IPS-11a (cell line): ENCODE data around the gene ANGEL2.
"Not testable (repeated sequence)": the region's sequence is repeated elsewhere in the genome, so short reads cannot be mapped to it uniquely, and the experiment has no call there.

Experiments used
- H3K4me3 ChIP-seq: one replicate; pipeline ENCODE4 v1.5.1; 2013; ENCODE audit warnings: low read depth, low read length, control low read depth

Gene ANGEL2

DNA sequence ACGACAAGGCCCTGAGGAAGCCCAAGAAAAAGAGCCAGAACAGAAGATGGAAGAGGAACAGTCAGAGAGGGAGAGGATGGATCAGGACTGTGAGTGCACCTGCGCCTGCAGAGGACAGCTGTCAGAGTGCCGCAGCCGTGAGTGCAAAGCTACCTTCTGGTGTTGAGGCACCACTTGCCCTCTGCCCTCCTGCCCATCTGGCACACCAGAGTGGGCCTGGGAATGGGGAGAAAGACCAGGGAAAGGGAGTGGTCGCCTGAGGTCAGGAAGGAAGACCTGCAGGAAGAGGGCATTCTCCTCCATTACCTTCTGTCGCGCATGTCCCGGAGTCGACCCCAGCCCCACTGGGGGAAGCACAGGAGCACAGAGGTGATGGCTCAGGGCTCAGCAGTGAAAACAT is 39.1 kb downstream of the ANGEL2 start:
- no peak overlapping the region for H3K4me3 ChIP-seq

DNA sequence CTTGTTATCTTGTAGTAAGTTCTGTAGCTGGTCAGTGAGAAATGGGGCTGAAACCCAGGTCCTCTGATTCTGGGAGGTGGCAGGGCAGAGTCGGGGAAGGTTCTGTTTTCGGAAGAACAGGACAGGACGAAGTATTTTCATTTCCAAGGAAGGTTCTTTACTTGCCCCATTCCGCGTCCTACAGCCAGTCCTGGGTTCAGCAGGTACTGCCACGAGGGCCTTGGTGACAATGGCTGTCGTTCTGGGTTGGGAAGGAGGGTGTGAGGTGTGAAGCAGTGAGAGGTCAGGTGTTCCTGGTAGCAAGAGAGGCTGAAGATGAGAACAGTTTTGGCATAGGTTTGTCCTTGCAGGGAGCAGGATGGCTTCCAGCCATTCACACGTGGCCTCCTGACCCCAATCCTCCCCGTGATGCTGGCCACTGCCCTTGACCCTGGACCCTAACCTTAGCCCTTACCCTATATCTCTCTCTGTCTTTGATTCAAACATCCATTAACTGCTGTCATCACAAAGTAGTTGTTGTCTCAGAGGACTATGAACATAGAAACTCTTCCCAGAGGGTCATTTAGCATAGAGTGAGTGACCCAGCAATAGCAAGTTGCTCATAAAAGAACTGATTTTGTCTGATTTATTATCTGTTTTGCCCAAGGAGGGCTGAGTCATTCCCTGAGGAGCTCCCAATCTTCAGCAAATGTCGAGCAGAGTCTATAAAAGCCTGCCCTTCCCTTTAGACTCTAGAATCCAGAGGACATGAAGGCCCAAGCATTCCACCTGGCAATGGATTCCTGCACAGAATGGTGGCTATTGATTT is 40.4 kb downstream of the ANGEL2 start:
- no peak overlapping the region for H3K4me3 ChIP-seq

DNA sequence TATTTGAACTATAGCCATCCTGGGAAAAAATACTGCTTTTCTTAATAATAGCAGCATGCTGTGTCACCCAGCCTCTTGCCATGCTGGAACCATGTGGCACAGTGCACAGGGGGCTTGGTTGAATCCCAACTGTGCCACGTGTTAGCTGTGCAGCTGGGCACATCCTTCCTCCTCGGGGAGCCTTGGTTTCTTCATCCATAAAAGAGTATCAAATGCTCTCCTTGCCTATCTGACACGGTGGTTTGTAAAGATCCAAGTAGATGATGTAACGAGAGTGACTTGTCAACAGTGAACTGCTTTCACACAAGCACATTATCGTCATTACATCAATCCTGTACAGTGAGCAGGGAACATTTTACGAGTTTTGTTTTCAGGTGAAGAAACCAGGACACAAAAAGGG is 41.0 kb downstream of the ANGEL2 start:
- no peak overlapping the region for H3K4me3 ChIP-seq

DNA sequence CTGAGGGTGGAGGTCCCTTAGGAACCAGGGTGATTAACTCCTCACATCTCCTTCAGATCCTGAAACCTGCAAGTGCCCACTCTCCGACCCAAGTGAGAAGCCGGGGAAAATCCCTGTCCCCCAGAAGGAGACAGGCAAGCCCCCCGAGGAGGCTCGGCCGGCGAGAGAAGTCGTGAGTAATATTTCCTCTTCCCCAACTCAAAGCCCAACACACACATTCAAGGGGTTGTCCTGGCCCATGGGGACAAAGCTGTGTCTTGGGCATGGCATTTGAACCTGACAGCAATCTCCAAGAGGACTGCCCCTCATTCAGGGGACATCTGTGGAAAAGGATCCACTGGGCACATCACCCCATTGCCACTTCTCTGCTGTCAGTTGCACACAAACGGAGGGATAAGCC is 41.8 kb downstream of the ANGEL2 start:
- no peak overlapping the region for H3K4me3 ChIP-seq

DNA sequence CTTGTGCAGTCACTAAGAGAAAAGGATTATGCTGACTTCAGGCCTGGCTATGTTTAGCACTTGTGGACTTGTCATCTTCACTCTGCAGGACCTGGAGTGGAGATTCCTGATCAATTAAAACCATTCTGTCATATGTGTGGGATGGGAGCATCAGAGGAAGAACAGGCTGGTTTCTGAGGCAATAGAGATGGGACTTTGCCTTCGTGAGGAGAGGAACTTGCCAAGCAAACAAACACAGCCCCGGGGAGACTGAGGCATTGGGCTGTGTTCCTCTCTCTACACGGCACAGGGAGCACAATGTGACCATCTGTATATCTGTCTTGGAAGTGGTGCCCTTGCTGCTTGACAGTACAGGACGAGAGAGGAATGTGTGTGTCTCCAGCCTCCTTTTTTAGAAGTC is 42.2 kb downstream of the ANGEL2 start:
- H3K4me3 ChIP-seq: no peak overlapping the region

DNA sequence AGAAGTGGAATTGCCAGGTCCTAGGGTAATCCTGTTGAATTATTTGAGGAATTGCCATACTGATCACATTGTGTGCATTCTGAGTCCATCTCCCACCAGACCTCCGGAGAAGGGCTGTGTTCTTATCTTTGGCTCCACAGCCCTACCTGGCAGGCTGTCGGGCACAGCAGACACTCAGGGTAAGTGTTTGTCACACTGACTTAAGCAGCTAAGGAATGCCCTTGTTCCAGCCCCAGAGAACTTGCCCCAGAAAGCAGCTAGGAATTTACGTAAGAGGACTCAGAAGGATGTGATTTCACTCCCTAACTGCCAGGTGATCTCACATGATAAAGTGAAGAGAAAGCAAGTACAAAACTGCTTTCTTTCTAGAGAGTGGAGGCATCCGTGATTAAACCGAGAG is 44.4 kb downstream of the ANGEL2 start:
- H3K4me3 ChIP-seq: no peak overlapping the region

DNA sequence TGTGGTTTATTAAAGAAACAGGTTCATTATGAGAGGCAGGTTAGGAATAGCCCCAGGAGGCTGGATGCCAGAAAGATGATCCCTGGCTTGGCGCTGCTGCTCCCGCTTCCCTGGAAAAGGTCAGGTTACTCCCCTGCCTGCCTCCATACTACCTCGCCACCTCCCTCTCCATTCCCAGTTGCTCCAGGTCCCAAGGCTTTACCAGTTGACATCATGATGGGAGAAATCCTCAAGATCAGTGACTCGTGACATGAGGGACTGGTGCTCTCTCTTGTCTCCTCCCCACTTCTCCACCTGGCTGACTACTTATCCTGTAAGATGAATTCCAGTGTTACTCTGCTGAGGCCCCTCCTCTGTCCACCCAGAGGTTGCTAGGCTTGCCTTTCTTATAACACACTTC is 45.6 kb downstream of the ANGEL2 start:
- no peak overlapping the region for H3K4me3 ChIP-seq

DNA sequence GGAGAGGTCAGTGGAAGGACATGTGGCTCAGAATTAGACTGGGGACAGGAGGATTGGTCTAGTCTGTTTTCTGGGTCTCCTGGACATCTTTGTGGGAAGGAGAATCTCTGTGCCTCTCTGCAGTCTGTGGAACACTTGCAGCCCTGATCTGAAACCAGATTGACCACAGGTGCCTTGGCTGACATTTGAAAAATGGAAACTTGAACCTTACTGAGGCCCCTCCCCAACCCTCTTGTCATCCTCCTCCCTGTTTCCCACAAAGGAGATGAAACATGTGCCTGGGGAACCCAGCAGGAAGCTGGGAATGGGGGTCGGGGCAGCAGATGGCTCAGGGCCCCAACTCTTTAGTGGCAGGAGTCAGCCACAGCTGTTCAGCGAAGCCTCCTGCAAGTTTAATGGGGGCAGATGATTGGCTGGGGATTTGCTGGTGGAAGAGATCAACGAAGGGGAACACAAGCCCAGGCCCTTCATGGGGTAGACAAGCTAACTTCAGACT is 47.3 kb downstream of the ANGEL2 start:
- no peak overlapping the region for H3K4me3 ChIP-seq

DNA sequence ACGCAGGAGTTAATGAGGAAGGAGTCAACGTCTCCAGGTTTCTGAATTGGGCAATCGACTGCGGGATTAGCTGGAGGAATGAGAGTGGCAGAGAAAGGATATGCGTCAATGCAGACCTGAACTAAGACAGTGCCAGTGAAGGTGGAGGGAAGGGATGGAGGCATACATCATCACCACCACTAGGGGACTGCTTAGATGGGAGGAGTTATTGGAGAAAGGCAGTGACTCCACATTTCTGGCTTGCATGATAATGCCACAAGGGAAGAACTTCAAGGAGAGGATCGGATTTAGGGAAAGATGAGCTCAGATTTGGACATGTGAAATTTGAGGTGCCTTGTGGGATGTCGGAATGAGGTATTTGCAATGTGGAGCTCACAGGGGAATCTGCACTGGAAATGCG is 47.9 kb downstream of the ANGEL2 start:
- H3K4me3 ChIP-seq: no peak overlapping the region

DNA sequence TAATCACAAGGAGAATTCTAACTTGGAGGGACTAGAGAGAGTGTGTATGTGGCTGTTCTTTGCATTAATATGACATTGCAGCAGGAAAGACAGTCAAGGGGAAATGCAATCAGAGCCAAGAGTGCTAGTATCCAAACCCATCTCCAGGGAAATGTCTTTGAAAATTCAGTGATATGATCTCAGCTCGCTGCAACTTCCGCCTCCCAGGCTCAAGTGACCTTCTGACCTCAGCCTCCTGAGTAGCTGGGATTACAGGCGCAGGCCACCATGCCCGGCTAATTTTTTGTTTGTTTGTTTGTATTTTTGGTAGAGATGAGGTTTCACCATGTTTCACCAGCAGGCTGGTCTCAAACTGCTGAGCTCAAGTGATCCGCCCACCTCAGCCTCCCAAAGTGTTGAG is 49.1 kb downstream of the ANGEL2 start:
- no peak overlapping the region for H3K4me3 ChIP-seq

DNA sequence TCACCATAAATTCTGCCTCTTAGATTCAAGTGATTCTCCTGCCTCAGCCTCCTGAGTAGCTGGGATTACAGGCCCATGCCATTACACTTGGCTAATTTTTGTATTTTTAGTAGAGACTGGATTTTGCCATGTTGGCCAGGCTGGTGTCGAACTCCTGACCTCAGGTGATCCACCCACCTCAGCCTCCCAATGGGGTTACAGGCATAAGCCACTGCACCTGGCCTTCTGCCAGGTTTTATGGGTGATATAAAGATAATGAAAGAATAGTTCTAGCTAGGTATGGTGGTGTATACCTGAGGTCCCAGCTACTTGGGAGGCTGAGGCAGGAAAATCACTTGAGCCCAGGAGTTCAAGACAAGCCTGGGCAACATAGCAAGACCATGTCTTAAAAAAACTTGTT is 50.7 kb downstream of the ANGEL2 start:
- H3K4me3 ChIP-seq: not testable (repeated sequence)

DNA sequence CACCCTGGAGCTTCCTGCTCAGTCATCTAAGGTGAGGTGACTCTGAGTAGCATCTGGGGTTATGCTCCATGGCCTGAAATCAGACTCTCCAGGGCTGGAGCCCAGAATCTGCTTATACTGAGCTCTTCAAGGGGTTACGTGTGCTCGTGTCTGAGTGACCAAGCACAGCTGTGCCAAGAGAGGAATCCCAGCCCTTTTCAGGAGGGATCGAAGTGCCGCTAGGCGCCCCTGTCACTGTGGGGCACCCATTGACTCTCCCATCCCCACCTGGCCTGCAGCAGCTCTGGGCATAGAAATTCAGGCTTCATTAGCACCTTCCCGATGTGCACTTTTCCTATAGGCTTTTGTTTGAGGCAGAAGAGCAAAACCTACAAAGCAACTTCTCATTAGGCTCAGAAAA is 51.6 kb downstream of the ANGEL2 start:
- H3K4me3 ChIP-seq: no peak overlapping the region

DNA sequence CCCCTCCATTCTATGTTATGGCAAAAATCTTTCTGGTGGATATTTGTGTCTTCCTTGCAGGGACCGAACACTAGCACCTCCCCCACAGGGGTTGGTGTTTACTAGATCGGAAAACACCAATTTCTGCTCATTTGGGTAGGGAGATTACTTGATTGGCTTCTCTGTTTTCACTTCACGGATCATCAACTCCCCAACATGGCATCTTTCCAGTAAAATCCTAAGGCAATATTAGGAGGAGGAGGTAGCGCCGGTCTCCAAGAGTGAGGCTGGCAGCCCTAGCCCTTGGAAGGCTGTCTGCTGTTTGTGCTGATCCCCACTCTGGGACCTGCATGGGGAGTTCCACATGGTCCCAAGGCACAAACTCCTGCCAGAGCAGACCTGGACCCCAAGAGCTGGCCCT is 53.2 kb downstream of the ANGEL2 start:
- H3K4me3 ChIP-seq: no peak overlapping the region

DNA sequence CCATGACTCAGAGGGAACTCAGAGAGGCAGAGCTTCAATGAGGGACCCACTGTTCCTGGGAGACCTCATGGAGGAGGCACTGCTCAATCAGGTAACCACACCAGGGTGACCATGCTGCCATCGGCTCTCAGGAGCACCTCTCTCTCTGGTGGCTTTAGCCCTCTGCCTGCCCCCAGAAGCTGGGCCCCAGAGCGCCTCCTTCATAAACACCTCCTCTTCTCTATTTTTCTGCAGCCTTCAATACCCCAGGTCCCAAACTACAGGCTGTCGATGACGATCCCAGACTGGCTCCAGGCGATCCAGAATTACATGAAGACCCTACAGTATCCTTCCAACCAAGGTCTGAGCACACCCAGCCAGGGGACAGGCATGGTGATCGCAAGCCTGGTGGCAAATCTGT is 54.7 kb downstream of the ANGEL2 start:
- no peak overlapping the region for H3K4me3 ChIP-seq

DNA sequence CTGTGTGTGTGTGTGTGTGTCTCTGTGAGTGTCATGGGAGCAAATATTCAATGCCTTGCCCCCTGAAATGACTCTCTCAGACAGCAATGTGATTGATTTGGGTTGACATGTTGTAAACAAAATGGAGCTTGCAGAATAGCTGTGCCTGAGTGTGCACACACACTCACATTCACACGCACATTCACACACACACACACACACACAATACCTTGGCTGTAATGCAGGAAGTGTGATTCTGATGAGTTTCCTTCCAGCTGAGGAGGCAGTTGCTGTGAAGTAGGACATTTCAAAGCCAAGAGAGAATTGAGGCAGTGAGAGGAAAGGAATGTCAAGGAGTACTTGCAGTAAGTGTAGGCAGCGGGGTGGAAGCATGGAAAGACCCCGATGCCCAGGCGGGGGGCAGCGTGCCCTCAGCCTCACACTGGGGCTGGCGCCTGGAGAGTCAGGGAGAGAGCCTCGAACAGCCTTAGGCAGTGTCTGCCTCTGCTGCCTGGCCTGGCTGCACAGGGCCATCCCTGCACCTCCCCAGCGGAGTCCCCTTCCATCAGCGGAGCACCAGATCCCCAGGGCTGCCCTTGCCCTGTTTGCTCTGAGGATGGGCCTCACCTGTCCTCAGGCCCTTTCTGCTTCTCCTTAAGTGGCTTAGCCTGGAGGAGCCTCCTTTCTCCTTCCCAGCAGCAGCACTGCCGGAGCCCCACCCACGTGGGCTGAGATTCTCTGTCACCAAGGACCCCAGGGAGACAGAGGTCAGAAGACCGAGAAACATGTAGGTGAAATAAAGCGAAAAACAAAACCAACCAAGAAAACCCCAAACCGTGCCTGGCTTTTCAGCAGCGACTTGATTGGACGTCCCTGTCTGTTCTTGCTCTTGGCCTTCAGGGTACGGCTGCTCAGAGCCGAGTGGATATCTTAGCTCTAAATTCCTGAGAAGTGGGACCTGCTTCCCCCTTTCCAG is 56.1 kb downstream of the ANGEL2 start:
- H3K4me3 ChIP-seq: no peak overlapping the region

DNA sequence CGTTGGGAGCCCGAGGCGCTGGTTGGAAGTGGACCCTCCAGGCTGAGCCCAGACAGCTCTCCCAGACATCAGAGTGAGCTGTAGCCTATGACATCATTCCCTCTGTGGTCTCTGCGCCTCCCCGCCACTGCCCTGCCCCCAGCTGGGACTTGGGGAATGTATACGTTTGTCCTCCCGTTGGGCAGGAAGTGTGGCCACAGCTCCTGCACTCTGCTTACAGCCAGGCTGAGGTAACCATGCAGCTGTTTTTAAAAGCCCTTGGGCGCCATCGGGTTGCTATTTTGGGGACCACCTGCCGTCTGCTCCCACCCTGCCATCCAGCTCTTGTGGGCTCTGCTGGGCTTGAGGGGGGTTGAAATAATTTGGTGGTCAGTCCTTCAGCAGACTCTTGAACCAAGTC is 57.5 kb downstream of the ANGEL2 start:
- no peak overlapping the region for H3K4me3 ChIP-seq

DNA sequence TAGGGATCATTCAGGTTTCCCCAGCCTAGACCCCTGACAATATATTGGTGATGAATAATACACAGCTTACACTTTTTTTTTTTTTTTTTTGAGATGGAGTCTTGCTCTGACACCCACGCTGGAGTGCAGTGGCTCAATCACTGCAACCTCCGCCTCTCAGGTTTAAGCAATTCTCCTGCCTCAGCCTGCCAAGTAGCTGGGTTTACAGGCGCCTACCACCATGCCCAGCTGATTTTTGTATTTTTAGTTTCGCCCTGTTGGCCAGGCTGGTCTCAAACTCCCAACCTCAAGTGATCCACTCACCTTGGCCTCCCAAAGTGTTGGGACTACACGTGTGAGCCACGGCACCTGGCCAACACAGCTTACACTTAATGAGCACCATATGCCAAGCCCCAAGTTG is 58.1 kb downstream of the ANGEL2 start:
- H3K4me3 ChIP-seq: no peak overlapping the region

DNA sequence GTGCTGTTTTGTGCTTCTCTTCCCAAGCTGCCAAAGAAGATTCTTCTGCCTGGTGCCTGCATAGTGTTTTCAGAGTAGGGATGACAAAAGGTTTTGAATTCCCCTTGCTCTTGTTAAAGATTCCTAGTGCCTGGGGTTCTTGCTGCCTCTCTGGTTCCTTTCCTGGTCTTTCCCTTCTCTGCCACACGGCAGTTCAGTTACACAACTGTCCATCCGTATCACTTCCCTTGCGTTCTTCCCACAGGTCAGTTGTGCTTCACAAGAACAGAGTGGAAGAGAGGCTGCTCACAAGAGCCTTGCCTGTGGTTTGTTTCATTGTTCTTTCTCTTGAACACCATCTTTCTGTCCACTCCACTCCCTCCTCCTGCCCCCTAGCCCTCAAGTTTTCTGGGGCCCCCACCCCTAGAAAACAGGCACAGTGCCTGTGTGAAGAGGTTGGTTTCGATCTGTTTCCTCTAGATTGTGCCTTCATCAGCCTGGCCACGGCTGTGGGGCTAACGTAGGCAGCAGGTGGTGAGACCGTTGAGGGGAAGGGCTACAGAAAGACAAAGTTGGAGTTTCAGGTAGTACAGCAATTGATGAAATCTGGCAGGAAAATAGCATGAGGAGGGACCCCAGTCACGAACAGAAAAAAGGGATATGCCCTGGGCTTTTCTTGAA is 59.6 kb downstream of the ANGEL2 start:
- H3K4me3 ChIP-seq: no peak overlapping the region

DNA sequence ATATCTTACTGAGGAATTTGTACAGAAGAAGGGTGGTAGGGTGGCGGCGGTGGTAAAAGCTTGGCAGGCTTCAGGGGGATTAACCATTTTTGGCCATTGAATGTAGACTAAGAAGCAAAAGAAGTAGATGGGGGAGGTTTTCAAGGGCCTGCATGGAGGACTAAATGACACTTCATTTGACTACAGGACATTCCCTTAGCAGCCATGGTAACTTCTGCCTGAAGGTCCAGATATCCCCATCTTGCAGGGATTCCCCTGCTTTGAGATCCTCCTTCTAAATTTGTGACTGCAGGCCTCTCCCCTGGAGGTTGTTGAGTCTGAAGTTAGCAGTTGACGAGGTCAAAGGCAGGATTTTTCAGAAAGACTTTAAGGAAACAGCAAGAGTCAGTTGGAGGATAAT is 60.6 kb downstream of the ANGEL2 start:
- H3K4me3 ChIP-seq: no peak overlapping the region

DNA sequence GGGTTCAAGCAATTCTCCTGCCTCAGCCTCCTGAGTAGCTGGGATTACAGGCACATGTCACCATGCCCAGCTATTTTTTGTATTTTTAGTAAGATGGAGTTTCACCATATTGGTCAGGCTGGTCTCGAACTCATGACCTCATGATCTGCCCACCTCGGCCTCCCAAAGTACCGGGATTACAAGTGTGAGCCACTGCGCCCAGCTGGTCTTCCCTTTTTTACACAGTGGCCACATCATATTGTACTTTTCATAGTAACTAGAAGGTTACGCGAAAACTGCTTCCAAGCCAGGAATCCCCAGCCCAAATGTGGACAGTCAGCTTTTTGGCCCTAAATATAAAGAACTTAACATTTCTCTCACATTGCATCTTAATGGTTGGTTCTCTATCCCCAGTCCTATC is 61.2 kb downstream of the ANGEL2 start:
- H3K4me3 ChIP-seq: no peak overlapping the region

DNA sequence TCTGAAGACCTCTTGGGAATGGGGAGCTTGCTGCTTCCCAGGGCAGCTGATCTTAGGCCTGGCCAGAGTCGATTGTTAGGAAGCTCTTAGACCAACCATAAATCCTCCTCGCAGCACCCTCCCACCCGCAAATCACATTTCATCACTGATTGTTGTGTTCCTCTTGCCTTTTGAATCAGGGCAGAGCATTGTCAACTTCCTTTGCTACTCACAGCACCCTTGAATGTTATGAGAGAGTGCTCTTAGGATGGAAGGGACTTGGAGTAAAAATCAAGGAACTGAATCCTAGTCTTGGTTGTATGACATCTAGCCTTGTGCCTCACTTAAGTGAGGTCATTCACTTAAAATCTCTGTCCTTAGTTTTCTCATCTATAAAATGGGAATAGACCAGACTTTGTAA is 62.3 kb downstream of the ANGEL2 start:
- H3K4me3 ChIP-seq: no peak overlapping the region

DNA sequence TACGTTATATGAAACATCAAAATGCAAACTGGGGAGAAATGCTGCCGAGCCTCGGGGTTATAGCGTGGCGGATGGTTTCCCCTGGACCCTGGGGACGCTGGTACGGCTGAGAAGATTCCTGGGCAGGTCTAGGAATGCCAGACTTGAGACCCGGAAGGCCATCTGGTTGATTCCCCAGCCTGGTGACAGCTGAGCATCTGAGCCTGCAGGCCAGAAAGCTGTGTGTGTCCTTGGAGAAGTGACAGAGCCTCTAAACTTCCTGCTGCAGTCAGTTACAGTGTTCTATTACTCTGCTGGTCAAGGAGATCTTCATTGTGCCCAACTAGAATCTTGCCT is 63.1 kb downstream of the ANGEL2 start:
- H3K4me3 ChIP-seq: no peak overlapping the region
